ENCODE measurements around the gene DNLZ. TPM values are rescaled to one million over a fixed set of nuclear protein-coding genes. Genes with fewer than 3 reads are reported as not detected.
"Not testable (repeated sequence)": the region's sequence is repeated elsewhere in the genome, so short reads cannot be mapped to it uniquely, and the experiment has no call there.

Gene DNLZ
- total RNA-seq (ENCODE audit: low replicate concordance): 5.2 and 6.1 TPM in 2 replicates

DNA sequence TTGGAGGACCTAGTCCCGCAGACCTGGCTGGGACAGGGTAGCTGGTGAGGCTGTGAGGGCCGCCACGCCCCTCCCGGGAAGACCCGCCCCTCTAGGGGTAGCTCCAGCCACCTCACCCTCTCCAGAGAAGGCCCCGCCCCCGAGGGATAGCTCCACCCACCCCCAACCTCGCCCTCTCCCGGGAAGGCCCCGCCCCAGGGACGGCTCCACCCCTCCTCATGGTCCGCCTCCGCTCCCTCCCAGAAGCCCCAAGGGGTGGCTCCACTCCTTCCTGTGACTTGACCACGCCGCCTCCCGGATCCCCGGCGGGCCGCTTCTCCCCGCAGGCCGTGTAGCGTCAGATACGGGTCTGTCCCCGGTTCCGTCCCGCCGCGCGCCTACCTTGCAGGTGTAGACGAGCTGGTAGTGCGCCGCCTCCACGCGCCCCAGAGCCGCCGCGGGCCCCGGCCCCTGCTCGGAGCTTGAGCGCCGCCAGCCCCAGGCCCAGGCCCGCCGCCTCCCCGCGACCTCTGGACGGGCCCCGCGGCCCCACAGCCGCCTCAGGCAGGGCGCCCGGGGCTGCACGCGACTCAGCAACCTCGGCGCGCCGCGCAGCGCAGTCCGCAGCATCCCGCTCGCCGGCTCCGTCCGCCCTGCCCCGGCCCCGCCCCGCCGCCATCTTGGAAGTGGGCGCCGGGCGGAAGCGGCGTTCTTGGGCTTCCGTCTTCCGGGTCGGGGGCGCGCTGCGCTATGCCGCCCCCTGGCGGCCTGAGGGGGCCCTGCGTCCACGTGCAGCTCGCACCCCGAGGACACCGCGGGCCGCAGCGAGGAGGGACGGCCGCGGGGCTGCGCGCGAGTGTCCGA is at the start of gene DNLZ:
DNLZ (minus strand) TSS at position 639 of the 843 bp plus-strand sequence; CDS start at position 609, 30 bp downstream.
- H3K4me3 ChIP-seq (ENCODE audit: low read depth, low read length): peak within 1 kb of the TSS; percentile 83
- peak; percentile 93 for DNase-seq (ENCODE audit: low read depth)
- peak; percentile 81 for TF ChIP-seq CTCF (IDR thresholded peaks at IDR 0.05; ENCODE audit: insufficient read depth, low read length)

GRCh38 chr9:136412962-136413361 is 49.4 kb upstream of the DNLZ start:
- H3K4me3 ChIP-seq (ENCODE audit: low read depth, low read length): no peak overlapping the region
- no peak for TF ChIP-seq CTCF (IDR thresholded peaks at IDR 0.05; ENCODE audit: insufficient read depth, low read length)
- peak; percentile 22 for DNase-seq (ENCODE audit: low read depth)

DNA sequence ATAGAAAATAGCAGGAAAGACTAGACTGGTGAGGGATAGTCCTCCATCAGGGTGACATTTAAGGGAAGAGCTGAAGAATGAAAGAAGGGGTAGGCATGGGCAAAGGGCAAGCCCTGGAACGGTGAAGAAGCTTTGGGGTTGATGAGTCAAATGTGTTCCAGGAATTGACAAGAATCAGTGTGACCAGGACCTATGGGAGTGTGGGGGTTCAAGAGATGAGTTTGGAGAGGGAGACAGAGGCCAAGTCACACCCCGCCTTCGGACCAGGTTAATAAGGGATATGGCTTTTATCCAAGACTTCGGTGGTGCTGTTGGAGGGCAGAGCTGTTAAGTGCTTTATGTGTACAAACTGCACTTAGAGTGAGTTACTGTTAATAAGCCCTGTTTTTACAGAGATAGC is 47.8 kb upstream of the DNLZ start:
- H3K4me3 ChIP-seq (ENCODE audit: low read depth, low read length): peak overlapping the region; percentile 92
- DNase-seq (ENCODE audit: low read depth): no peak

GRCh38 chr9:136410500-136411287 is 47.1 kb upstream of the DNLZ start, which contains the start of the genes ENTR1 and PMPCA:
Gene ENTR1 (minus strand): TSS chr9:136410614. CDS start chr9:136410397, 217 bp downstream.
Gene PMPCA (plus strand): TSS chr9:136410658. CDS start chr9:136410669, 11 bp downstream.
- no peak for TF ChIP-seq CTCF (IDR thresholded peaks at IDR 0.05; ENCODE audit: insufficient read depth, low read length)
- peak; percentile 82 for DNase-seq (ENCODE audit: low read depth)
- peak within 1 kb of the TSS; percentile 92 for H3K4me3 ChIP-seq (ENCODE audit: low read depth, low read length)

More for the DNA sequence above, 47.8 kb upstream of the DNLZ start:
- no peak for TF ChIP-seq CTCF (IDR thresholded peaks at IDR 0.05; ENCODE audit: insufficient read depth, low read length)

- DNase-seq (ENCODE audit: low read depth): peak; percentile 31
- no peak for TF ChIP-seq CTCF (IDR thresholded peaks at IDR 0.05; ENCODE audit: insufficient read depth, low read length)
- H3K4me3 ChIP-seq (ENCODE audit: low read depth, low read length): peak overlapping the region; percentile 92
These were observed 46.3 kb upstream of the DNLZ start for GRCh38 chr9:136409557-136410455.

- H3K4me3 ChIP-seq (ENCODE audit: low read depth, low read length): no peak overlapping the region
These were observed 44.4 kb upstream of the DNLZ start for GRCh38 chr9:136407911-136408310.

DNA sequence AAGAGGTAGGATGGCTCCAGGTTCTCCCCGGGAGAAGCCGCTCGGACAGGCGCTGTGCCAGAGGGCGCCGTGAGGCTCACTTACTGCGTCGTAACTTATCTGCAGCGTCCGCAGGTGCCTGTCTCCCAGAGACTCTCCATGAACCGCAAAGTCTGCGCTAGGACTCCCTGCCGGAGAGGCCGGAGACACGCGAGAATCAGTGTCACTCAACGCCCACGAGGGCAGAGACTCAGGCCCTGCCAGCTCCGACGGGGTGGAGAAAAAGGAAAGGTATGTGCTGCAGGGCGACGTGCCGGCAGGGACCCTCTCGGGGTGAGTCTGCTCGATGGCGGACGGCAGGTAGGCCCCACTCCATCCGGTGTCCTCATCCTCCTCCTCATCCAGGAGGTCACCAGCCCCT is 43.5 kb upstream of the DNLZ start:
- not testable (repeated sequence) for H3K4me3 ChIP-seq (ENCODE audit: low read depth, low read length); DNase-seq (ENCODE audit: low read depth)

More at GRCh38 chr9:136407911-136408310, 44.4 kb upstream of the DNLZ start:
- no peak for TF ChIP-seq CTCF (IDR thresholded peaks at IDR 0.05; ENCODE audit: insufficient read depth, low read length)
- no peak for DNase-seq (ENCODE audit: low read depth)

GRCh38 chr9:136405904-136406303 is 42.4 kb upstream of the DNLZ start:
- DNase-seq (ENCODE audit: low read depth); H3K4me3 ChIP-seq (ENCODE audit: low read depth, low read length): not testable (repeated sequence)

Measured in fibroblast of the aortic adventitia (primary cell).